HEK293 (cell line): ENCODE measurements around the gene NR2F2.

Source experiments
- CTCF ChIA-PET: fragments of 350-600 bp; formaldehyde crosslinking; extraction: SDS; loops from one replicate; lab custom pipeline; 2021; ENCODE audit warnings: antibody characterized with exemption; lab: Yijun Ruan, JAX
- POLR2A ChIA-PET: fragments of 300-600 bp; formaldehyde crosslinking; extraction: SDS; loops from one replicate; lab custom pipeline; 2020; ENCODE audit warnings: antibody characterized with exemption, inconsistent platforms; lab: Yijun Ruan, JAX
- H3K27ac ChIP-seq: fragments of 200-500 bp; sonication (Bioruptor generic); 2 replicates; pipeline ENCODE4 v1.5.1; 2014; ENCODE audit warnings: low read depth, low read length, control low read depth, inconsistent platforms; ENCODE audit errors: extremely low read depth
- H3K36me3 ChIP-seq, 2 experiments: fragments of 200-500 bp in 1 of 2; sonication (Bioruptor generic) in 1 of 2; 1 replicate in 1 of 2; 2 replicates in 1 of 2; pipeline ENCODE4 v1.5.1; 2014 to 2017; ENCODE audit warnings: inconsistent platforms in 2 of 2, low read length in 2 of 2; ENCODE audit not compliant: control insufficient read depth in 2 of 2, insufficient read depth in 1 of 2
- H3K4me1 ChIP-seq: fragments of 200-500 bp; sonication (Bioruptor generic); 2 replicates; pipeline ENCODE4 v1.5.1; 2014; ENCODE audit warnings: mild to moderate bottlenecking, low read length, inconsistent platforms; ENCODE audit not compliant: control insufficient read depth, insufficient read depth
- H3K4me3 ChIP-seq: 2 replicates; pipeline ENCODE4 v1.5.1; 2011; ENCODE audit warnings: low read depth, mild to moderate bottlenecking, control low read depth, low read length, moderate library complexity
- H3K9me3 ChIP-seq: fragments of 200-500 bp; sonication (Bioruptor generic); 2 replicates; pipeline ENCODE4 v1.5.1; 2014; ENCODE audit warnings: low read depth, low read length, inconsistent platforms; ENCODE audit not compliant: control insufficient read depth, insufficient read depth
- EGR2 ChIP-seq: fragments of 450-650 bp; formaldehyde crosslinking; IDR thresholded peaks from 2 replicates; pipeline ENCODE4 v1.5.1; 2016; ENCODE audit warnings: low read depth, missing biosample characterization, missing genetic modification characterization
- GLI2 ChIP-seq: fragments of 450-650 bp; formaldehyde crosslinking; IDR thresholded peaks from 2 replicates; pipeline ENCODE4; 2017; ENCODE audit warnings: missing biosample characterization, missing genetic modification characterization, low read depth, borderline replicate concordance
- GLIS1 ChIP-seq: fragments of 450-650 bp; formaldehyde crosslinking; IDR thresholded peaks from 2 replicates; pipeline ENCODE4 v1.5.1; 2016; ENCODE audit warnings: missing biosample characterization, missing genetic modification characterization
- GLIS2 ChIP-seq: fragments of 450-650 bp; formaldehyde crosslinking; IDR thresholded peaks from 2 replicates; pipeline ENCODE4 v1.5.1; 2016; ENCODE audit warnings: missing biosample characterization, missing genetic modification characterization
- KLF17 ChIP-seq: fragments of 450-650 bp; formaldehyde crosslinking; IDR thresholded peaks from 2 replicates; pipeline ENCODE4 v1.5.1; 2016; ENCODE audit warnings: missing biosample characterization, missing genetic modification characterization
- KLF8 ChIP-seq: fragments of 450-650 bp; formaldehyde crosslinking; IDR thresholded peaks from 2 replicates; pipeline ENCODE4 v1.5.1; 2016; ENCODE audit warnings: missing biosample characterization, missing genetic modification characterization
- YY1 ChIP-seq: fragments of 450-650 bp; formaldehyde crosslinking; IDR thresholded peaks from 2 replicates; pipeline ENCODE4 v1.5.1; 2018; ENCODE audit warnings: missing biosample characterization, missing genetic modification characterization
- ZBTB20 ChIP-seq: fragments of 450-650 bp; formaldehyde crosslinking; IDR thresholded peaks from 2 replicates; pipeline ENCODE4 v1.5.1; 2016; ENCODE audit warnings: missing biosample characterization, missing genetic modification characterization
- ZEB2 ChIP-seq: fragments of 450-650 bp; formaldehyde crosslinking; IDR thresholded peaks from 2 replicates; pipeline ENCODE4 v1.5.1; 2016; ENCODE audit warnings: missing biosample characterization, missing genetic modification characterization
- ZFHX2 ChIP-seq: fragments of 450-650 bp; formaldehyde crosslinking; conservative IDR thresholded peaks from 2 replicates; pipeline ENCODE4 v1.5.1; 2016; ENCODE audit warnings: missing biosample characterization, missing genetic modification characterization
- ZIC2 ChIP-seq: fragments of 450-650 bp; formaldehyde crosslinking; IDR thresholded peaks from 2 replicates; pipeline ENCODE4 v1.5.1; 2016; ENCODE audit warnings: missing biosample characterization, missing genetic modification characterization
- ZNF138 ChIP-seq: fragments of 450-650 bp; formaldehyde crosslinking; IDR thresholded peaks from 2 replicates; pipeline ENCODE4 v1.5.1; 2016; ENCODE audit warnings: missing biosample characterization, missing genetic modification characterization, borderline replicate concordance
- ZNF184 ChIP-seq: fragments of 450-650 bp; IDR thresholded peaks from 2 replicates; pipeline ENCODE4 v1.5.1; 2018; ENCODE audit warnings: missing biosample characterization, mild to moderate bottlenecking, missing genetic modification characterization
- ZNF416 ChIP-seq: fragments of 450-650 bp; formaldehyde crosslinking; IDR thresholded peaks from 2 replicates; pipeline ENCODE4 v1.5.1; 2016; ENCODE audit warnings: missing biosample characterization, missing genetic modification characterization
- ZNF423 ChIP-seq: fragments of 450-650 bp; formaldehyde crosslinking; IDR thresholded peaks from 2 replicates; pipeline ENCODE4 v1.5.1; 2016; ENCODE audit warnings: missing biosample characterization, missing genetic modification characterization
- ZNF473 ChIP-seq: fragments of 450-650 bp; formaldehyde crosslinking; IDR thresholded peaks from 2 replicates; pipeline ENCODE4 v1.5.1; 2017; ENCODE audit warnings: missing biosample characterization, missing genetic modification characterization
- ZNF558 ChIP-seq: fragments of 450-650 bp; formaldehyde crosslinking; IDR thresholded peaks from 2 replicates; pipeline ENCODE4 v1.5.1; 2016; ENCODE audit warnings: missing biosample characterization, missing genetic modification characterization
- ZNF580 ChIP-seq: fragments of 450-650 bp; formaldehyde crosslinking; IDR thresholded peaks from 2 replicates; pipeline ENCODE4 v1.5.1; 2016; ENCODE audit warnings: missing biosample characterization, missing genetic modification characterization
- ZNF629 ChIP-seq: fragments of 450-650 bp; formaldehyde crosslinking; IDR thresholded peaks from 2 replicates; pipeline ENCODE4 v1.5.1; 2017; ENCODE audit warnings: missing biosample characterization, missing genetic modification characterization
- ZNF645 ChIP-seq: fragments of 450-650 bp; formaldehyde crosslinking; IDR thresholded peaks from 2 replicates; pipeline ENCODE4; 2016; ENCODE audit warnings: missing biosample characterization, missing genetic modification characterization
- ZNF692 ChIP-seq: fragments of 450-650 bp; formaldehyde crosslinking; IDR thresholded peaks from 2 replicates; pipeline ENCODE4 v1.5.1; 2016; ENCODE audit warnings: missing biosample characterization, missing genetic modification characterization
- ZNF792 ChIP-seq: fragments of 450-650 bp; formaldehyde crosslinking; IDR thresholded peaks from 2 replicates; pipeline ENCODE4 v1.5.1; 2016; ENCODE audit warnings: missing biosample characterization, missing genetic modification characterization
- ZNF830 ChIP-seq: fragments of 450-650 bp; IDR thresholded peaks from 2 replicates; pipeline ENCODE4 v1.5.0; 2018; ENCODE audit warnings: missing biosample characterization, missing genetic modification characterization, low read depth, mild to moderate bottlenecking, moderate library complexity
- TF ChIP-seq, protein P1 (sequence below): fragments of 450-650 bp; formaldehyde crosslinking; IDR thresholded peaks from 2 replicates; pipeline ENCODE4 v1.5.1; 2017; ENCODE audit warnings: missing biosample characterization, mild to moderate bottlenecking, missing genetic modification characterization, moderate library complexity

NR2F2 gene

GRCh38 chr15:96285305-96285704 is 45.2 kb upstream of the NR2F2 start:
- H3K4me1 ChIP-seq: peaks cover 5% of the 10 kb centered on the region; the same call in 1 of the 2 replicates
- ChIA-PET POLR2A (no interaction called here), CTCF (interaction anchor here (0.6 kb wide), 1 partner anchor 88 kb away, joined by 3 read pairs; no protein-coding TSS in a partner anchor)
- peak; percentile 72 for TF ChIP-seq ZFHX2 (tag by site-specific recombination)
- peak; percentile 85 for TF ChIP-seq GLIS1
- TF ChIP-seq ZNF580 (tag by site-specific recombination): no peak
- TF ChIP-seq ZIC2: peak; percentile 25; the same call in 1 of the 2 replicates
- peak; percentile 78; the same call in 1 of the 2 replicates for TF ChIP-seq EGR2 (tag by site-specific recombination)
- no peak for TF ChIP-seq GLIS2 (tag by site-specific recombination)
- TF ChIP-seq, all 188 proteins: peak for 4
- Histone ChIP-seq H3K9me3 (no peaks in the 10 kb centered on the region), H3K27ac (no peak overlapping the region), H3K36me3 (no peaks in the 10 kb centered on the region; a peak in 1 of 3 replicates), H3K4me3 (no peak overlapping the region)

GRCh38 chr15:96285729-96286254 is 44.7 kb upstream of the NR2F2 start:
- Histone ChIP-seq H3K4me1 (peaks cover 5% of the 10 kb centered on the region; the same call in 1 of the 2 replicates), H3K9me3 (no peaks in the 10 kb centered on the region), H3K27ac (no peak overlapping the region), H3K4me3 (no peak overlapping the region), H3K36me3 (no peaks in the 10 kb centered on the region)
- no peak for TF ChIP-seq ZNF558 (tag by site-specific recombination)
- no peak for TF ChIP-seq ZNF645 (tag by site-specific recombination)
- TF ChIP-seq ZNF692 (tag by site-specific recombination): no peak
- CTCF ChIA-PET: no interaction called here
- POLR2A ChIA-PET: no interaction called here

DNA sequence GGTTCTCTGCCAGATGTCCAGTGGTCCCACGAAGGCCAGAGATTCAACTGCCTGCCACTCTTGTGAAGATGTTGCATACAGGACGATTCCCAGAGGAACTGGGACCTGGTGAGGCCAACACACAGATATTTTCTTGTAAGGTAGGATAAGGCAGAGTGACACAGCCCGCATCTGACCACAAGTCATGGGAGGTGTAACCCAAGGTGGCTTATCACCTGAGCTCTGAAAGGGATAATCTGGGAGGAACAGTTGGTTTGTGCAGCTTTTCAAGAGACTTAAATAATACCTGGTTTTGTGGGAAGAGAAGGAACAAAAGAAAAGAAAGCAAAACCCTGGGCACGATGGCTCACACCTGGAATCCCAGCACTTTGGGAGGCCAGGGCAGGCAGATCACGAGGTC is 39.8 kb upstream of the NR2F2 start:
- Histone ChIP-seq H3K9me3 (no peaks in the 10 kb centered on the region), H3K4me3 (no peak overlapping the region), H3K4me1 (no peaks in the 10 kb centered on the region), H3K27ac (no peak overlapping the region), H3K36me3 (no peaks in the 10 kb centered on the region)
- ChIA-PET CTCF (no interaction called here), POLR2A (interaction anchor here (0.6 kb wide), 1 partner anchor 66 kb away, joined by 3 read pairs; no protein-coding TSS in a partner anchor)
- no peak for TF ChIP-seq ZNF629 (tag by site-specific recombination)

DNA sequence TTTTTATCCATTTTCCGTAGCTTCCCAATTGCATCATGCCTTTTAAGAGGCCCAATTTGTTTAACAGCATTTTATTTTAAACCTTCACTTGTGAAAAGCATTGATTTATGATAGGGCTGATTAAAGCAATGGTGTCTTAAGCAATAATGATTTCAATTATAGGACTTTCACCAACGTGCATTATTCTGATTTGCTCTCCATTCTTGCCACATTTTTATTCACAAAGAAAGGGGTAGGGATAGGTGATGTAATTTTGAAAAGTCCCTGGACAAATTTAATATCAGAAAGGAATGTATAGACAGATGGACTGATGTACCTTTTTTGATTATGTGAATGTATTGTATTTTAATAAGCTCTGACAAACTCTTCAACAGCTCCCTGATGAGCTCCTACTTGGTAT is 37.9 kb upstream of the NR2F2 start:
- ChIA-PET POLR2A (no interaction called here), CTCF (interaction anchor here (0.5 kb wide), 1 partner anchor 416 kb away, joined by 3 read pairs; no protein-coding TSS in a partner anchor)
- Histone ChIP-seq H3K9me3 (no peaks in the 10 kb centered on the region), H3K4me3 (no peak overlapping the region), H3K4me1 (no peaks in the 10 kb centered on the region), H3K27ac (no peak overlapping the region), H3K36me3 (no peaks in the 10 kb centered on the region)
- TF ChIP-seq ZNF558 (tag by site-specific recombination) (no peak), ZNF792 (tag by site-specific recombination) (no peak), ZNF184 (tag by site-specific recombination) (no peak), ZEB2 (tag by site-specific recombination) (no peak), ZBTB20 (tag by site-specific recombination) (no peak), KLF17 (tag by site-specific recombination) (no peak), ZNF473 (tag by site-specific recombination) (no peak), GLI2 (tag by site-specific recombination) (no peak), KLF8 (tag by site-specific recombination) (no peak), ZNF138 (tag by site-specific recombination) (no peak), ZNF416 (tag by site-specific recombination) (no peak), ZNF423 (no peak), ZNF830 (no peak), YY1 (tag by site-specific recombination) (no peak)
- TF ChIP-seq, protein P1, sequence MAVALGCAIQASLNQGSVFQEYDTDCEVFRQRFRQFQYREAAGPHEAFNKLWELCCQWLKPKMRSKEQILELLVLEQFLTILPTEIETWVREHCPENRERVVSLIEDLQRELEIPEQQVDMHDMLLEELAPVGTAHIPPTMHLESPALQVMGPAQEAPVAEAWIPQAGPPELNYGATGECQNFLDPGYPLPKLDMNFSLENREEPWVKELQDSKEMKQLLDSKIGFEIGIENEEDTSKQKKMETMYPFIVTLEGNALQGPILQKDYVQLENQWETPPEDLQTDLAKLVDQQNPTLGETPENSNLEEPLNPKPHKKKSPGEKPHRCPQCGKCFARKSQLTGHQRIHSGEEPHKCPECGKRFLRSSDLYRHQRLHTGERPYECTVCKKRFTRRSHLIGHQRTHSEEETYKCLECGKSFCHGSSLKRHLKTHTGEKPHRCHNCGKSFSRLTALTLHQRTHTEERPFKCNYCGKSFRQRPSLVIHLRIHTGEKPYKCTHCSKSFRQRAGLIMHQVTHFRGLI (tag by site-specific recombination): no peak
